IPS-18c (cell line): ENCODE data around the gene TP53BP2.
A peak's percentile ranks its signal among the peaks of the same experiment; 100 is the strongest.

Source experiments
- H3K4me3 ChIP-seq: 2 replicates; pipeline ENCODE4 v1.7.0; 2013; ENCODE audit warnings: low read depth, mild to moderate bottlenecking, low read length, moderate library complexity; ENCODE audit not compliant: insufficient read depth
- H3K9me3 ChIP-seq: one replicate; pipeline ENCODE4 v1.6.1; 2013; ENCODE audit warnings: mild to moderate bottlenecking, low read length, moderate library complexity; ENCODE audit not compliant: control insufficient read depth, insufficient read depth

Gene TP53BP2

GRCh38 chr1:223760833-223761232 is 84.9 kb downstream of the TP53BP2 start:
- Histone ChIP-seq H3K4me3 (no peak overlapping the region), H3K9me3 (no peaks in the 10 kb centered on the region)

DNA sequence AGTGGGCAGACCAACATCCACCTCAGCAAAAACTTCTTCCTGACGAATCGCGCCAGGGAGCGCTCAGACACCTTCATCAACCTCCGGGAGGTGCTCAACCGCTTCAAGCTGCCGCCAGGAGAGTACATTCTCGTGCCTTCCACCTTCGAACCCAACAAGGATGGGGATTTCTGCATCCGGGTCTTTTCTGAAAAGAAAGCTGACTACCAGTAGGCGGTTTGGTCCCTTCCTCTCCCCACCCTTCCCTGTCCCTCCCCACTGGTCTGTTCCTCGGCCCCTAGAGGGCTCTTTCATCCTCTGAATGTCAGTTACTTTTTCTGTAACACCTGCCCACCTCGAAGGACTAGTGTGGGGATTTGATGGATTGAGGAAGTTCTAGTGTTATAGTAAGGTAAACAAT is 86.5 kb downstream of the TP53BP2 start:
- Histone ChIP-seq H3K4me3 (no peak overlapping the region), H3K9me3 (no peaks in the 10 kb centered on the region)

- H3K4me3 ChIP-seq, result no peak overlapping the region
- no peaks in the 10 kb centered on the region for H3K9me3 ChIP-seq
These were observed 87.0 kb downstream of the TP53BP2 start for GRCh38 chr1:223758734-223759133.

GRCh38 chr1:223756806-223757700 is 88.7 kb downstream of the TP53BP2 start:
- Histone ChIP-seq H3K4me3 (no peak overlapping the region), H3K9me3 (peaks cover 4% of the 10 kb centered on the region)

- Histone ChIP-seq H3K4me3 (no peak overlapping the region), H3K9me3 (peaks cover 4% of the 10 kb centered on the region)
These were observed 89.6 kb downstream of the TP53BP2 start for GRCh38 chr1:223755992-223756775.

DNA sequence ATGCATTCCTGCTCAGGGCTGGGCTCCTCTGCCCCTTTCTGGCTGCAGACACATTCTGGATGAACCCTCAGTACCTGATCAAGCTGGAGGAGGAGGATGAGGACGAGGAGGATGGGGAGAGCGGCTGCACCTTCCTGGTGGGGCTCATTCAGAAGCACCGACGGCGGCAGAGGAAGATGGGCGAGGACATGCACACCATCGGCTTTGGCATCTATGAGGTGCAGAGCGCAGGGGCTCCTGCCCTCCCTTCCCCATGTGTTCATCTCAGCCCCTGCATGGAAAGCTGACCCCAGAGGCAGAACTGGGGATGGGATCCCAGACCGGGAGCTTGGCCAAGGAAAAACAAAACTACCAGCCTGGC is 90.3 kb downstream of the TP53BP2 start:
- Histone ChIP-seq H3K4me3 (no peak overlapping the region), H3K9me3 (peaks cover 4% of the 10 kb centered on the region)

GRCh38 chr1:223754681-223755431 is 90.9 kb downstream of the TP53BP2 start:
- H3K9me3 ChIP-seq, result peaks cover 4% of the 10 kb centered on the region

DNA sequence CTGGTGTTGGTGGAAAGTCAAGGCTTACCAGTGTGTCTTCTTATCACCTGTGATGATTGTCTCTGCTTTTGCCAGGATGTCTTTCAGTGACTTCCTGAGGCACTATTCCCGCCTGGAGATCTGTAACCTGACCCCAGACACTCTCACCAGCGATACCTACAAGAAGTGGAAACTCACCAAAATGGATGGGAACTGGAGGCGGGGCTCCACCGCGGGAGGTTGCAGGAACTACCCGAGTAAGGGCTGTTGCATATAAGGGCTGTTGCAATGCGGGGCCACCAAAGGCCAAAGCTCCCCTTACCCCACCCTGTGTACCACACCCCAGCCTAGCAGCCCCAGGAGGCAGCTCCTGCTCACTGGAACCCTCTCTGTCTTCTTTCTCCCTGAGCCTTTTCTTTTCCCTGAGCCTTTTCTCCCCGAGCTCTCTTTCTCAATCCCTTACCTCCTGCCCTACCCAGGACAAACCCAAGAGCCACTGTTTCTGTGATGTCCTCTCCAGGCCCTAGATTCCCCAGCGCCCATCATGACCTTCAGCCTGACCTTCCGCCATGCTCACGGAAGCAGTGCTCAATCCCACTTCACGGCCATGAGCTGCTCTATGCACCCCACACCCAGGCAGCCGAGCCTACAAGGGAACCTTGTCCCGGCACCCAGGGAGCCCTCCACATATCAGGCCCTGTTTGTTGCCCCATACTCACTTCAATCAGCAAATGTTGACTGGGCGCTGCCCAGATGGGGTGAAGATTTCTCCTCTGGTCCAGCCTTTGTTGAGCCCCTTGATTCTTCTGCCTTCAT is 92.8 kb downstream of the TP53BP2 start:
- no peak overlapping the region for H3K4me3 ChIP-seq
- peaks cover 4% of the 10 kb centered on the region for H3K9me3 ChIP-seq

More at GRCh38 chr1:223754681-223755431, 90.9 kb downstream of the TP53BP2 start:
- no peak overlapping the region for H3K4me3 ChIP-seq

- H3K4me3 ChIP-seq, result no peak overlapping the region
- peaks cover 4% of the 10 kb centered on the region for H3K9me3 ChIP-seq
These were observed 94.1 kb downstream of the TP53BP2 start for GRCh38 chr1:223751696-223752095.

- Histone ChIP-seq H3K4me3 (no peak overlapping the region), H3K9me3 (peaks cover 4% of the 10 kb centered on the region)
These were observed 94.8 kb downstream of the TP53BP2 start for GRCh38 chr1:223750730-223751570.

DNA sequence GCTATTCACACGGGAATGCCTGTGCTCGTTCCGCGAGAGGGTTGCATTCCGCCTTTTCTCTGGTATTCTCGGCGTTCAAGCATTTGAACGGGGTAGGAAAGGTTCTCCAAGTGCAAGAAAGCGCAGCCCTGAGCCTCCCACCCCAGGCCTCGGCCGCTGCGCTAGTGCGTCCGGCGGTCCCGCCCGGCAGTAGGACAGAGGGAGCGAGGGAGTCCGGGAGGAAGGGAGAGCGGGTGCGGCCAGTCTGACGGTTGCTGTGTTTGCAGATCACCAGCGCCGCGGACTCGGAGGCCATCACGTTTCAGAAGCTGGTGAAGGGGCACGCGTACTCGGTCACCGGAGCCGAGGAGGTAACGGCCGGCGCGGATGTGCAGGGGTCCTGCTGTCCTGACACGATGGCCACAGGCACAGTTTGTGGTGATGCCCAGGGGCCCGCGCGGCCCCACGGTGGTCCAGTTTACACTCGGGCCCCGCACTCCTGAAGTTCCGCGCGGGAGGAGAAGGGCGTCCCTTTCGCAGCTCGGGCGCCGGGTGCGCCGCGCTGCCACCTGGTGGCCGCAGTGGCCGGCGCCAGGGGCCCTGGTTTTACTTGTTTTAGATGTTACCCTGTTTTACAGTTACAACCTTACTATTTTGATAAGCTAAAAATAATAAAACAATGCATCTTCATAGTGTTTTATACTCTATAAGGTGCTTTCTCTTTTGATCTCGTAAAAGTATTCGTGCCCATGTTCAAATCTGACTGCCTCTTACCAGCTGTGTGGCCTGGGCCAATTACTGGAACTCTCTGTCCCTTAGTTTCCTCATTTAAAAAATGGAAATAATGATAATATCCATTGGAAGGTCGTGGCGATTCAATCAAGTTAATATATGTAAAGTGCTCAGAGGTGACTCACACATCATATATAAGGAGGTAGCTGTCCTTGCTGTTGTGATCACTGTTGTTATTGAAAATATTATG is 96.7 kb downstream of the TP53BP2 start:
- Histone ChIP-seq H3K4me3 (peak overlapping the region; percentile 72), H3K9me3 (peaks cover 4% of the 10 kb centered on the region)

GRCh38 chr1:223748405-223748772 is 97.4 kb downstream of the TP53BP2 start:
- peaks cover 4% of the 10 kb centered on the region for H3K9me3 ChIP-seq
- H3K4me3 ChIP-seq, result peak overlapping the region; percentile 72; the same call in 1 of the 2 replicates

- peak overlapping the region; percentile 72; the same call in 1 of the 2 replicates for H3K4me3 ChIP-seq
- H3K9me3 ChIP-seq, result peaks cover 4% of the 10 kb centered on the region
These were observed 97.9 kb downstream of the TP53BP2 start for GRCh38 chr1:223747838-223748335.

- Histone ChIP-seq H3K4me3 (no peak overlapping the region), H3K9me3 (no peaks in the 10 kb centered on the region)
These were observed 100.0 kb downstream of the TP53BP2 start for GRCh38 chr1:223745731-223746130.
